GF-D8 (cell line): Measurements from ENCODE around the gene MRGPRF.
"Not testable (repeated sequence)": the region's sequence is repeated elsewhere in the genome, so short reads cannot be mapped to it uniquely, and the experiment has no call there.

Source experiments
- DNase-seq: peaks from one replicate; lab custom pipeline; 2025; lab: John Stamatoyannopoulos, UW

MRGPRF gene

GRCh38 chr11:68987211-68987610 is 25.8 kb downstream of the MRGPRF start:
- no peak for DNase-seq

DNA sequence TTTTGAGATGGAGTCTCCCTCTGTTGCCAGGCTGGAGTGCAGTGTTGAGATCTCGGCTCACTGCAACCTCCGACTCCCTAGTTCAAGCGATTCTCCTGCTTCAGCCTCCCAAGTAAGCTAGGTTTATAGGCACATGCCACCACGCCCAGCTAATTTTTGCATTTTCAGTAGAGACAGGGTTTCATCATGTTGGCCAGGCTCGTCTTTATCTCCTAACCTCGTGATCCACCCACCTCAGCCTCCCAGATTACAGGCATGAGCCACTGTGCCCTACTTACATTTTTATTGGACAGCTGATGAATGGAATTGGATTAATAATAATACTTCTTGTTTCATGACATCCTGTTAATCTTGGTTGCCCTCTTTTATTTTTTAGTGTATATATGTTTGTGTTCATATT is 29.2 kb downstream of the MRGPRF start:
- no peak for DNase-seq

DNA sequence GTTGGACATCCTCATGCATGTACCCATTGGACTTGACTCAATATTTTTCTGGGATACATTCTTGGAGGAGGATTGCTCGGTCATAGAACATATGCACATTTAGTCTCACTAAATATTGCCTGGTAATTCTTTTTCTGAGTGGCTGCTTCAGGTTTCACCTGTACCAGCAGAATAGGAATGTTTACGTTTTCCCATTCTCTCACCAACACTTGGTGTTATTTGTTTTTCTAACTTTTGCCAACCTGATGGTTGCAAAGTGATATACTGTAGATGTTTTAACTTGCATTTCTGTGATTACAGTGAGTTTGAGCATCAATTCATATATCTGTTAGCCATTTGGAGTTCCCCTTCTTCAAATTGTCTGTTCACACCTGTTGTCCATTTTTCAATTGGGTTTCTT is 30.9 kb downstream of the MRGPRF start:
- no peak for DNase-seq

DNA sequence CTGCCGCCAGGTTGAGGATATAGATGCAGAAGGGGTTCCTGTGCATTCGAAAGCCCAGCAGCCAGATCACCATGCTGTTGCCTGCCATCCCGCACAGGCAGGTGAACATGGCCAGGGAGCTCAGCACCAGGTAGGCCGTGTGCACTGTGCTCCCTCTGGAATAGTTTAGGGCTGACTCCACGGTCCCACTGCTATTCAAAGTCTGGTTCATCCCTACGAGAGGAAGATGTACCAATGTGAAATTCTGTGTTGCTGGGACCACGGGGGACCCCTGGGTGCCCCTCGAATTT is 32.3 kb downstream of the MRGPRF start, which contains the start of gene MRGPRD:
Gene MRGPRD (minus strand): TSS at position 211 of the 290 bp plus-strand sequence. CDS start 0 bp downstream, at position 211.
- DNase-seq, result no peak

- no peak for DNase-seq
Measured at GRCh38 chr11:68979931-68980775, 32.9 kb downstream of the MRGPRF start.

DNA sequence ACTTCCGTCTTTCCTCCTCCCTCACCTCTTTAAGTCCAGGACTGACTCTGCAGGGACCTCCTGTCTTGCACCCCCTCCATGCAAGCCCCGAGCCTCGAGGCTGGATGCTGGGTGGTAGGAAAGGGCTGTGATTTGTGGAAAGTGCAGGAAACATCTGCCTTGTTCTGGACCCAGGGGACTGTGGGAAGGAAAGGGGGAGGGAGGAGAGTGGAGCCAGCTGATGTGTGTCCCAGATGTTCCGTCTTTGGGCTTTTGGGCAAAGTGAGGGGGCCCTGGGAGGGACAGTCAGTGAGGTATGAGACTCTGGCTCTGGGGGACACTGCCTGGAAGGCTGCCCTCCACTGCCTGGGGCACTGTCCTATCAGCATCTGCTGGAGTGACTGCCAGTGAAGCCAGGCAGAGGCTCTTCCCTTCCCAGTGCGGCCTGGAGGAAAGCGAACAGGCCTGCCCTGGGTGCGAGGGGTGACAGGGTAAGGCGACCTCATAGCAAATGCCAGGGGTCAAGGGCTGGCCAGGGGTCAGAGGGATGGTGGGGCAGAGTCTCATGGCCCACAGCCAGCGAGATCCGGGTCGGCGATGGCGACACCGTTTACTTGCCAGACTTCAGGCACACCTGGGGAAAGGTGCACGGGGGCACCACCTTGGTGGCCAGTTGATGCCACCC is 34.0 kb downstream of the MRGPRF start:
- no peak for DNase-seq

- DNase-seq, result no peak
Measured at GRCh38 chr11:68978626-68978930, 34.5 kb downstream of the MRGPRF start.

DNA sequence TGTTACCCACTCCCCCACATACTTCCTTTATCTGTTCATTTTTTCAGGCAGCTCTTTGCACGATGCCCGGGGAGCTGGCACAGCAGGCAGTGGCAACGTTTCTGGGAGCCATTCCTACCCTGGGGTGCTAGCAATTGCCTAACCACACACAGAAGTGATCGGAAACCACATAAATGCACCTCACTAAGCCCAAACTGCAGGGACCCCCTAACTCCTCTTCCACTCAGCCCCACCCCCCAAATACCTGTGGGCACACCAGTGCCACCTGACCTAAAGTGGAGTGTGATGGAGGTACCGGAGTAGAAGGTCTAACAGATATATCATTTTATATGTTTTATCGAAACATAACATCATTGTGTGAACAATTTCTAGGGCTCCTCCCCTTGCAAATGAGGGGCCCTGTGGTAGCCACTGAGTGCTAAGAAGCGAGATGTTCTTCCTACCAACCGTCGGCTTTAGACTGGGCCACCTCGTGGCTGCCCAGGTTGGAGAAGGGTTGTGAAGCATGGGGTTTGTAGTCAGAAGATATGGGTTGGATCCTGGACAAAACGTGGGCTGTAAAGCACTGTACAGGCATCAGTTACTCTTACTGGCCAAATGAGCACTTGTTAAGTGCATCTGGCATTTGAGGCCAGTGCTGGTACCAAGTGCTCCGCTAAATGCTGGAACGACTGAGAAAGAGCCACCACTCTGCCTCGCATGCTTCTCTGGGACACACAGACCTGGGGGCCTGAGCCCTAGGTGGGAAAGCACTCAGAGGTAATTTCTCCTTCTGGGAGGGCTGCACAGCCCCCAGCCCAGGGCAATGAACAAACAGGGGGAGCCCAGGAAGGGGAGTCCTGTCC is 35.0 kb downstream of the MRGPRF start:
- DNase-seq, result no peak

DNA sequence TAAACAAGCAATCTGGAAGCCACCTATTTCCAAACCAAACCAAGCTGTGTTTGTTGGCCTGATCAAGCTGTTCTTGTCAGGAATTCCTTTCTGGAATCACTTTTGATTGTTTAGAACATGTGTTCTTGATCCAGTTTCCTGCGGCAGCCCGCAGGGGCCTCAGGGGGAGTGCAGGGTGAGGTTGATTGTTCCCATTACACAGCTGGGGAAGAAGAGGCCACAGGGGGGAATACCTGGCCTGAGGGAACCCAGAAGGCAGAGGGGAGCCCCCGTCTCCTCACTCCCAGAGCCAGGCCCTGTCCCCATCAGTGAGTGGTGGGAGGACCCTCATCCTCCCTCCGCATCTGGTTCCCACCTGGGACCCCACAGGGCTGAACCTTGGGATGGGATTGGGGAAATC is 36.5 kb downstream of the MRGPRF start:
- DNase-seq, result no peak

GRCh38 chr11:68976095-68976494 is 37.0 kb downstream of the MRGPRF start:
- no peak for DNase-seq

DNA sequence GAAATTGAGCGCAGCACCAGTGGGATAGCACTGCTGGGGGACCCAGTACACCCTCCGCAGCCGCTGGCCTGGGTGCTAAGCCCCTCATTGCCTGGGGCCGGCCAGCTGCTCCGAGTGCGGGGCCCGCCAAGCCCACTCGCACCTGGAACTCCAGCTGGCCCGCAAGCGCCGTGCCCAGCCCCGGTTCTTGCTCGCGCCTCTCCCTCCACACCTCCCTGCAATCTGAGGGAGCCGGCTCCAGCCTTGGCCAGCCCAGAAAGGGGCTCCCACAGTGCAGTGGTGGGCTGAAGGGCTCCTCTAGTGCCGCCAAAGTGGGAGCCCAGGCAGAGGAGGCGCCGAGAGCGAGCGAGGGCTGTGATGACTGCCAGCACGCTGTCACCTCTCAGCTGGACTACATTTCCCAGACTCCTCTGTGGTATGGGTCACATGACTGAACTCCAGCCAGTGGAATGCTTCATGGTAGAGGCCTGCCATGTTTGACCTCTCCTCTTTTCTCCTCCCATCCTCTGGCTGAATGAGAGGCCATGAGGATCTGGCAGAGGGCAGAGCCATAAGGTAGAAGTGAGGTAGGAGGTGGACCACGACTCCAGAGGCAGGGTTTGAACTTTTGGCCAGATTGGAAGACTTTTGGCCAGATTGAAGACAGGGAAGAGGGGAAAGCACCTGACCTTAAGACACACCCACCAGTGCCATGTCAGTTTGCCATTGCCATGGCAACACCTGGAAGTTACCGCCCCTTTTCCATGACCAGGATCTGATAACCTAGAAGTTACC is 38.4 kb downstream of the MRGPRF start:
- no peak for DNase-seq

DNA sequence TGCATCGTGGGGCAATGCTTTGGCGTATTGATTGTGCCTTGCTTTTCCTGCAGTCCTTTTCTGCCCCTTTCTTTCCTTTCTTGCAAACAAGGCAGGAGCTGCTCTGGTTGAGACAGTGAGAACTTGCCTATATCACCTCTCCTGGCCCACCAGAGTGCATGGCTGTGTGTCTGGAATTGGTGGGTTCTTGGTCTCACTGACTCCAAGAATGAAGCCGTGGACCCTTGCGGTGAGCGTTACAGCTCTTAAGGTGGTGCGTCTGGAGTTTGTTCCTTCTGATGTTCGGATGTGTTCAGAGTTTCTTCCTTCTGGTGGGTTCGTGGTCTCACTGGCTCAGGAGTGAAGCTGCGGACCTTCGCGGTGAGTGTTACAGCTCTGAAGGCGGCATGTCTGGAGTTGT is 39.3 kb downstream of the MRGPRF start:
- not testable (repeated sequence) for DNase-seq

DNA sequence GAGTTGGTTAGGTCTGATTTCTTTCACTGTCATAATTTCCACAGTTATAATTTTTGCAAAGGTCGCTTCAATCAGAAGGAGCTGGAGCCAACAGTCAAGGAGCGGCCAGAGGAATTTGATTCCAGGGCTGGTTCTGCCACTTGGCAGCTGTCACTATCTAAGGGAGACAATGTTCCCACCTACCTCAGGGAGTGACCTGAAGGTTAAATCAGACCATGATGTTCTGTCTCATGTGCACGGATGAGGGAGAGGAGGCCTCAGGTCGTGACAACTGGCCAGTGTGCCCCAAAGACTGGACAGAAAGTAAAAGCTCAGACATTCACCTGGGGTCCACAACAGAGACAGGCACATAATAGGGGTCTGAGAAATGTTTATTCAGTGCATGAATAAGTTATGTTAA is 39.8 kb downstream of the MRGPRF start:
- no peak for DNase-seq

GRCh38 chr11:68970921-68971636 is 42.0 kb downstream of the MRGPRF start:
- no peak for DNase-seq

GRCh38 chr11:68969386-68969785 is 43.7 kb downstream of the MRGPRF start:
- no peak for DNase-seq

GRCh38 chr11:68968306-68969250 is 44.5 kb downstream of the MRGPRF start:
- no peak for DNase-seq

- DNase-seq, result no peak
Measured at GRCh38 chr11:68966894-68967780, 45.9 kb downstream of the MRGPRF start.

DNA sequence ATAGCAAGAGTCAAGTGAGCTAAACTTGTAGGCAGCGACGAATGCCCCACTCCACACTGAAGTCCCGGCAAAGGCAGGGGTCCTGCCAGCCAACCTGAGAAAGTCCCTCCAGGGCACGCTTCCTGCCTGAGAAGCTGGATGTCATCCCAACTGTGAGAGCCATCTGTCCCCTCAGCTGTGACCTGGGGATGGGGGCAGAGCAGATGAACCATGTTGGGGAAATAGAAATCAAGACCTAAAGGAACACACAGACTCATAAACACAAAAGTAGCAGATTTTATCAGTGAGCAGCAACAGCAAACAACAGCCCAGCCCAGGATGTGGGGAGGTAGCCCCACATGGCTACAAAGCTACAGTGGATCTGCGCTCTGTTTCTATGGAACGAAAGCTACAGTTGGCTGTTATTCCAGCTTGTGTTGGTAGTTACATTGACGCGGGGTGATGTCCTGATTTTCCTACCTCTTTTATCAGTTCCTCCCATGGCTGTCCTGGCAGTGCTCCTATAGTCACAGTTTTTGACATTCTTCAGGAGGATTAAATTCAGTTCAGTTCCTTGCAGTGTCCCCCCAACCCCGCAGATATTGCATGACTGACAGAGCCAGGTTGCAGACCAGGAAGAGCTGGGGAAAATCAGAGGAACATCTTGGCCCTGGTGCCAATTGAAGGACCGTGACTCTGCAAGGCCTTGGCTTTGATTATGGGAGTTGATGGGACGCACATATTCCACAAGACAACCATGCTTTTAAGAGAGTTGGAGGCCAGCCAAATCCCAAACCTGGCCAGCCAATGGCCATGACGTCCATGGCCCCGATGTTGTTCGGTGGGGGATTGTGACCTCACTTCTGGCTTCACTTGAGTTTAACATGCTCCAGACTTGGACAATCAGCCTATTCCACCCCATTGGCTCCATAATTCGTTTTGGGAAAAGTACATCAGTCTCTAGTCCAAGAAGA is 46.9 kb downstream of the MRGPRF start:
- DNase-seq, result no peak
